ENCODE results near the gene HNRNPAB. TPM values are rescaled to one million over a fixed set of nuclear protein-coding genes. Genes with fewer than 3 reads are reported as not detected.
"Not testable (repeated sequence)": the region's sequence is repeated elsewhere in the genome, so short reads cannot be mapped to it uniquely, and the experiment has no call there.

HNRNPAB gene
- total RNA-seq, 1 donor = 53.1 TPM

GRCh38 chr5:178196281-178196812, 8.0 kb upstream of the HNRNPAB start:
- no peak for DNase-seq (ENCODE audit: low read depth in 2 of 3, low spot score in 2 of 3)

GRCh38 chr5:178196986-178197385, 7.3 kb upstream of the HNRNPAB start:
- DNase-seq (ENCODE audit: low read depth in 2 of 3, low spot score in 2 of 3) = no peak

GRCh38 chr5:178198151-178198550, 6.2 kb upstream of the HNRNPAB start:
- DNase-seq (ENCODE audit: low read depth in 2 of 3, low spot score in 2 of 3) = not testable (repeated sequence)

- no peak for DNase-seq (ENCODE audit: low read depth in 2 of 3, low spot score in 2 of 3)
These were observed 5.6 kb upstream of the HNRNPAB start for GRCh38 chr5:178198706-178199105.

GRCh38 chr5:178199581-178200434, 4.5 kb upstream of the HNRNPAB start:
- no peak for DNase-seq (ENCODE audit: low read depth in 2 of 3, low spot score in 2 of 3)

- DNase-seq (ENCODE audit: low read depth in 2 of 3, low spot score in 2 of 3) = no peak
These were observed 3.0 kb upstream of the HNRNPAB start for GRCh38 chr5:178201221-178201926.

- no peak for DNase-seq (ENCODE audit: low read depth in 2 of 3, low spot score in 2 of 3)
These were observed 2.5 kb upstream of the HNRNPAB start for GRCh38 chr5:178201927-178202235.

- no peak for DNase-seq (ENCODE audit: low read depth in 2 of 3, low spot score in 2 of 3)
These were observed 1.8 kb upstream of the HNRNPAB start for GRCh38 chr5:178202541-178202940.

- DNase-seq (ENCODE audit: low read depth in 2 of 3, low spot score in 2 of 3) = no peak
These were observed 607 bp upstream of the HNRNPAB start for GRCh38 chr5:178203670-178204181.

- DNase-seq (ENCODE audit: low read depth in 2 of 3, low spot score in 2 of 3) = peak; percentile 28 to 50 (median 31)
These were observed 809 bp downstream of the HNRNPAB start for GRCh38 chr5:178204935-178205748.

GRCh38 chr5:178205749-178206047, 1.4 kb downstream of the HNRNPAB start:
- DNase-seq (ENCODE audit: low read depth in 2 of 3, low spot score in 2 of 3) = no peak

- DNase-seq (ENCODE audit: low read depth in 2 of 3, low spot score in 2 of 3) = no peak
These were observed 2.1 kb downstream of the HNRNPAB start for GRCh38 chr5:178206166-178207101.

GRCh38 chr5:178207183-178207916, 3.0 kb downstream of the HNRNPAB start:
- DNase-seq (ENCODE audit: low read depth in 2 of 3, low spot score in 2 of 3) = no peak

GRCh38 chr5:178207917-178208280, 3.6 kb downstream of the HNRNPAB start:
- no peak for DNase-seq (ENCODE audit: low read depth in 2 of 3, low spot score in 2 of 3)

GRCh38 chr5:178208540-178209227, 4.4 kb downstream of the HNRNPAB start:
- peak in 1 of 3 donors; percentile 30 for DNase-seq (ENCODE audit: low read depth in 2 of 3, low spot score in 2 of 3)

GRCh38 chr5:178209334-178210072, 5.2 kb downstream of the HNRNPAB start:
- no peak for DNase-seq (ENCODE audit: low read depth in 2 of 3, low spot score in 2 of 3)

- DNase-seq (ENCODE audit: low read depth in 2 of 3, low spot score in 2 of 3) = no peak
These were observed 5.8 kb downstream of the HNRNPAB start for GRCh38 chr5:178210073-178210535.

GRCh38 chr5:178210686-178211085, 6.4 kb downstream of the HNRNPAB start:
- no peak for DNase-seq (ENCODE audit: low read depth in 2 of 3, low spot score in 2 of 3)

All from hematopoietic multipotent progenitor cell (in vitro differentiated cells).